Measurements from ENCODE around the gene GNRHR. TPM values are rescaled to one million over a fixed set of nuclear protein-coding genes. Genes with fewer than 3 reads are reported as not detected.
A peak's percentile ranks its signal among the peaks of the same experiment; 100 is the strongest.

GNRHR gene
- total RNA-seq, 5 donors from 2014 or later (not counting 1 experiment from before 2014, with no cell fraction given), result not detected

- WGBS (ENCODE audit: insufficient coverage), result 0% methylated on average over 5 of the region's 11 CpGs
- peak overlapping the region; percentile 74 for H3K27ac ChIP-seq (ENCODE audit: low read length)
- H3K4me3 ChIP-seq (ENCODE audit: control insufficient read depth in 1 of 2, extremely low read depth in 1 of 2, low read length in 1 of 2), result peak overlapping the region; percentile 88 to 95
- POLR2A ChIA-PET, result interaction anchor here in 1 of 2 donors (1.0 to 1.3 kb wide), 3 partner anchors 84 to 156 kb away, joined by 3 to 13 read pairs (median 3); partner anchors contain the start of gene CENPC
- H3K9me3 ChIP-seq, result no peaks in the 10 kb centered on the region
- no peaks in the 10 kb centered on the region for H3K27me3 ChIP-seq (replicated peaks in 1 of 2; ENCODE audit: control insufficient read depth in 2 of 2, extremely low read depth in 1 of 2, insufficient read depth in 2 of 2, low read length in 1 of 2)
- Mint-ChIP-seq H3K9me3 (peaks cover 0 to 5% (median 0%) of the 10 kb centered on the region in 3 donors), H3K4me3 (peak overlapping the region; percentile 96 to 97 (median 97)), H3K36me3 (peaks cover 20% of the 10 kb centered on the region), H3K27me3 (no peaks in the 10 kb centered on the region), H3K4me1 (peaks cover 60 to 71% (median 69%) of the 10 kb centered on the region in 3 donors), H3K27ac (peak overlapping the region; percentile 59 to 98)
- peaks cover 16% of the 10 kb centered on the region in 2 experiments for H3K4me1 ChIP-seq (ENCODE audit: control insufficient read depth in 1 of 2, extremely low read depth in 1 of 2, insufficient read depth in 2 of 2, low read length in 2 of 2)
- DNase-seq (peak in 1 of 35 experiments; percentile 49), ATAC-seq (replicated peaks in 1 of 4) (peak in 1 of 4 experiments; percentile 3)
- CTCF ChIA-PET, result interaction anchor here (0.7 to 2.5 kb wide), 9 partner anchors 18 to 157 kb away, joined by 3 to 9 read pairs (median 4); no protein-coding TSS in a partner anchor
- no peaks in the 10 kb centered on the region for H3K36me3 ChIP-seq (ENCODE audit: control insufficient read depth in 2 of 2, extremely low read depth in 1 of 2, insufficient read depth in 1 of 2, low read length in 1 of 2)
Measured at GRCh38 chr4:67700116-67700737, 54.0 kb downstream of the GNRHR start.

DNA sequence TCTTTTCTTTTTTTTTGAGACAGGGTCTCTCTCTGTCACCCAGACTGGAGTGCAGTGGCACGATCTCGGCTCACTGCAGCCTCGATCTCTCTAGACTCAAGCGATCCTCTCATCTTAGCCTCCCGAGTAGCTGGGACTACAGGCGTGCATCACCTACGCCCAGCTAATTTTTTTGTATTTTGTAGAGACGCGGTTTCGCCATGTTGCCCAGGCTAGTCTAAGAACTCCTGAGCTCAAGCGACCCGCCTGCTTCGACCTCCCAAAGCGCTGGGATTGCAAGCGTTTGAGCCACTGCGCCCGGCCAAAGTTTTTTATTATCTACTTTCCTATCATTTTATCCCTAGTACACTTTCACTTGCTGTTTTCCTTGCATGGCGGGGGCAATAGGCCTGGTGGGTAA lies 54.6 kb downstream of the GNRHR start:
- POLR2A ChIA-PET, result interaction anchor here in 1 of 2 donors (0.7 kb wide), 1 partner anchor 30 kb away, joined by 3 read pairs; no protein-coding TSS in a partner anchor
- Mint-ChIP-seq H3K36me3 (peaks cover 19% of the 10 kb centered on the region), H3K27me3 (no peaks in the 10 kb centered on the region), H3K27ac (peak overlapping the region; percentile 59 to 98), H3K9me3 (no peaks in the 10 kb centered on the region), H3K4me1 (peaks cover 57 to 65% (median 64%) of the 10 kb centered on the region in 3 donors), H3K4me3 (peak overlapping the region; percentile 96 to 97 (median 97))
- peaks cover 16% of the 10 kb centered on the region in 2 experiments for H3K4me1 ChIP-seq (ENCODE audit: control insufficient read depth in 1 of 2, extremely low read depth in 1 of 2, insufficient read depth in 2 of 2, low read length in 2 of 2)
- WGBS (ENCODE audit: insufficient coverage), result 100% methylated on average over 5 of the region's 18 CpGs
- no peak for ATAC-seq (replicated peaks in 1 of 4)
- no peak for DNase-seq
- peak overlapping the region in 1 of 2 donors; percentile 88 for H3K4me3 ChIP-seq (ENCODE audit: control insufficient read depth in 1 of 2, extremely low read depth in 1 of 2, low read length in 1 of 2)
- no peaks in the 10 kb centered on the region for H3K9me3 ChIP-seq
- no peaks in the 10 kb centered on the region for H3K27me3 ChIP-seq (replicated peaks in 1 of 2; ENCODE audit: control insufficient read depth in 2 of 2, extremely low read depth in 1 of 2, insufficient read depth in 2 of 2, low read length in 1 of 2)
- no peaks in the 10 kb centered on the region for H3K36me3 ChIP-seq (ENCODE audit: control insufficient read depth in 2 of 2, extremely low read depth in 1 of 2, insufficient read depth in 1 of 2, low read length in 1 of 2)
- CTCF ChIA-PET, result interaction anchor here in 1 of 2 donors (0.7 to 1.6 kb wide), 4 partner anchors 25 to 156 kb away, joined by 3 to 6 read pairs (median 4); partner anchors contain the start of gene CENPC
- H3K27ac ChIP-seq (ENCODE audit: low read length), result peak overlapping the region; percentile 74

- no peak overlapping the region for H3K4me3 Mint-ChIP-seq
- WGBS (ENCODE audit: insufficient coverage), result 97% methylated on average over 5 of the region's 7 CpGs
- Histone ChIP-seq H3K36me3 (ENCODE audit: control insufficient read depth in 2 of 2, extremely low read depth in 1 of 2, insufficient read depth in 1 of 2, low read length in 1 of 2) (peaks cover 0 to 3% of the 10 kb centered on the region in 2 donors), H3K27ac (ENCODE audit: low read length) (no peak overlapping the region), H3K9me3 (no peaks in the 10 kb centered on the region), H3K27me3 (replicated peaks in 1 of 2; ENCODE audit: control insufficient read depth in 2 of 2, extremely low read depth in 1 of 2, insufficient read depth in 2 of 2, low read length in 1 of 2) (no peaks in the 10 kb centered on the region), H3K4me1 (ENCODE audit: control insufficient read depth in 1 of 2, extremely low read depth in 1 of 2, insufficient read depth in 2 of 2, low read length in 2 of 2) (peaks cover 16% of the 10 kb centered on the region in 2 experiments), H3K4me3 (ENCODE audit: control insufficient read depth in 1 of 2, extremely low read depth in 1 of 2, low read length in 1 of 2) (no peak overlapping the region)
- H3K4me1 Mint-ChIP-seq, result peaks cover 50 to 58% (median 50%) of the 10 kb centered on the region in 3 donors
- ATAC-seq (replicated peaks in 1 of 4) (no peak), DNase-seq (no peak)
- no peaks in the 10 kb centered on the region for H3K27me3 Mint-ChIP-seq
- H3K27ac Mint-ChIP-seq, result peak overlapping the region in 1 of 2 donors; percentile 1
- H3K9me3 Mint-ChIP-seq, result no peaks in the 10 kb centered on the region
- POLR2A ChIA-PET, result interaction anchor here in 1 of 2 donors (0.6 kb wide), 1 partner anchor 1236 kb away, joined by 3 read pairs; no protein-coding TSS in a partner anchor
- CTCF ChIA-PET, result no interaction called here
- H3K36me3 Mint-ChIP-seq, result peaks cover 18% of the 10 kb centered on the region
Measured at GRCh38 chr4:67697860-67698687, 56.1 kb downstream of the GNRHR start.

DNA sequence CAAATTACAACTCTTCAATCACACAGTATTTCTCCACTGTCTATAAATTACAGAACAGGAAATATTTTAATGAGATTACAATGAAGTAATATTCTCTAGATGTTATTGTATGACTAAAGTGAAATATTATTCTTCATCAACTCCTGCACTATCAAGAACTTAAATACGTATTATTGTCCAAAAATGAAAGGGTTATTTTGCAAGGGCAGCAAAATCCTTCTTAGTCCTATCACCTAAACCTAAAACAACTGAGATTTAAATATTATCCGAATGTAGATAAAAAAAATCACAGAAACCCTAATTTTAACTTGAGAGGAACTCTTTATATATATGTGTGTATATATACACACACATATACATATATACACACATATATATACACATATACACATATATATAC lies 58.1 kb downstream of the GNRHR start:
- no peak overlapping the region for H3K27ac ChIP-seq (ENCODE audit: low read length)
- peaks cover 0 to 21% of the 10 kb centered on the region in 2 donors for H3K36me3 ChIP-seq (ENCODE audit: control insufficient read depth in 2 of 2, extremely low read depth in 1 of 2, insufficient read depth in 1 of 2, low read length in 1 of 2)
- peaks cover 0 to 4% (median 0%) of the 10 kb centered on the region in 3 donors for H3K9me3 Mint-ChIP-seq
- H3K27me3 Mint-ChIP-seq, result no peaks in the 10 kb centered on the region
- H3K4me3 Mint-ChIP-seq, result no peak overlapping the region
- H3K27me3 ChIP-seq (replicated peaks in 1 of 2; ENCODE audit: control insufficient read depth in 2 of 2, extremely low read depth in 1 of 2, insufficient read depth in 2 of 2, low read length in 1 of 2), result no peaks in the 10 kb centered on the region
- peaks cover 8 to 16% of the 10 kb centered on the region in 2 experiments for H3K4me1 ChIP-seq (ENCODE audit: control insufficient read depth in 1 of 2, extremely low read depth in 1 of 2, insufficient read depth in 2 of 2, low read length in 2 of 2)
- H3K36me3 Mint-ChIP-seq, result peaks cover 37% of the 10 kb centered on the region
- no peaks in the 10 kb centered on the region for H3K9me3 ChIP-seq
- H3K27ac Mint-ChIP-seq, result no peak overlapping the region
- no peak for DNase-seq
- H3K4me1 Mint-ChIP-seq, result peaks cover 39 to 49% (median 44%) of the 10 kb centered on the region in 3 donors
- ChIA-PET POLR2A (no interaction called here), CTCF (no interaction called here)
- no peak overlapping the region for H3K4me3 ChIP-seq (ENCODE audit: control insufficient read depth in 1 of 2, extremely low read depth in 1 of 2, low read length in 1 of 2)
- no peak for ATAC-seq (replicated peaks in 1 of 4)
- WGBS (ENCODE audit: insufficient coverage), result no CpG with 5 or more reads among the region's 2 CpGs

DNA sequence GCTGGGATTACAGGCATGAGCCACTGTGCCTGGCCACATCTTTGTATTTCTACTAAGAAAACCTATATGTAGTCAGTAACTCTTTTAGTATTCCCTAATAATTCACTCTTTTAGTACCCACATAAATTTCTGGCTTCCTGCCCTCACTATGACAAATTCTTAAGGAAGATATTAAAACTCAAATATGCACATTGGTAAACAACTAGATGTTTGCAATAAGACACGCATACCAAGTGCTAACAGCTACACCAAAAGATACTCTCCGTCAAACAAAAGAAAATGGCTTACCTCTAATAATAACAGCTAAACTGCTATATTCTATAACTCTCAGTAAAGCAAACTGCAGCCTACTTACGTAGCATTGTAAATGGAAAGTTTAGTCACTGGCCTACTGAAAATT lies 59.5 kb downstream of the GNRHR start:
- peaks cover 3 to 12% of the 10 kb centered on the region in 2 experiments for H3K4me1 ChIP-seq (ENCODE audit: control insufficient read depth in 1 of 2, extremely low read depth in 1 of 2, insufficient read depth in 2 of 2, low read length in 2 of 2)
- no peak overlapping the region for H3K27ac Mint-ChIP-seq
- peaks cover 42 to 53% (median 48%) of the 10 kb centered on the region in 3 donors for H3K4me1 Mint-ChIP-seq

GRCh38 chr4:67691328-67691727 lies 62.9 kb downstream of the GNRHR start:
- no peak overlapping the region for H3K27ac Mint-ChIP-seq
- CTCF ChIA-PET, result no interaction called here
- no peaks in the 10 kb centered on the region for H3K9me3 ChIP-seq
- H3K4me3 ChIP-seq (ENCODE audit: control insufficient read depth in 1 of 2, extremely low read depth in 1 of 2, low read length in 1 of 2), result no peak overlapping the region
- H3K4me3 Mint-ChIP-seq, result no peak overlapping the region
- POLR2A ChIA-PET, result no interaction called here
- H3K27ac ChIP-seq (ENCODE audit: low read length), result no peak overlapping the region
- no peaks in the 10 kb centered on the region for H3K4me1 ChIP-seq (ENCODE audit: control insufficient read depth in 1 of 2, extremely low read depth in 1 of 2, insufficient read depth in 2 of 2, low read length in 2 of 2)
- DNase-seq (no peak), ATAC-seq (replicated peaks in 1 of 4) (no peak)
- peaks cover 0 to 4% (median 0%) of the 10 kb centered on the region in 3 donors for H3K9me3 Mint-ChIP-seq
- H3K27me3 Mint-ChIP-seq, result no peaks in the 10 kb centered on the region
- H3K27me3 ChIP-seq (replicated peaks in 1 of 2; ENCODE audit: control insufficient read depth in 2 of 2, extremely low read depth in 1 of 2, insufficient read depth in 2 of 2, low read length in 1 of 2), result no peaks in the 10 kb centered on the region
- H3K4me1 Mint-ChIP-seq, result peaks cover 29 to 43% (median 35%) of the 10 kb centered on the region in 3 donors
- H3K36me3 Mint-ChIP-seq, result peaks cover 57% of the 10 kb centered on the region
- H3K36me3 ChIP-seq (ENCODE audit: control insufficient read depth in 2 of 2, extremely low read depth in 1 of 2, insufficient read depth in 1 of 2, low read length in 1 of 2), result peaks cover 0 to 33% of the 10 kb centered on the region in 2 donors

More for the DNA sequence above, 59.5 kb downstream of the GNRHR start:
- WGBS (ENCODE audit: insufficient coverage), result 100% methylated on average over 1 of the region's 3 CpGs
- ChIA-PET POLR2A (interaction anchor here in 1 of 2 donors (0.6 kb wide), 1 partner anchor 21 kb away, joined by 10 read pairs; no protein-coding TSS in a partner anchor), CTCF (interaction anchor here in 1 of 2 donors (0.6 to 0.7 kb wide), 4 partner anchors 50 to 139 kb away, joined by 3 to 8 read pairs (median 5); no protein-coding TSS in a partner anchor)
- peaks cover 47% of the 10 kb centered on the region for H3K36me3 Mint-ChIP-seq
- H3K9me3 Mint-ChIP-seq, result peaks cover 0 to 4% (median 0%) of the 10 kb centered on the region in 3 donors
- no peak overlapping the region for H3K4me3 Mint-ChIP-seq
- Histone ChIP-seq H3K36me3 (ENCODE audit: control insufficient read depth in 2 of 2, extremely low read depth in 1 of 2, insufficient read depth in 1 of 2, low read length in 1 of 2) (peaks cover 0 to 28% of the 10 kb centered on the region in 2 donors), H3K4me3 (ENCODE audit: control insufficient read depth in 1 of 2, extremely low read depth in 1 of 2, low read length in 1 of 2) (no peak overlapping the region), H3K27ac (ENCODE audit: low read length) (no peak overlapping the region), H3K9me3 (no peaks in the 10 kb centered on the region), H3K27me3 (replicated peaks in 1 of 2; ENCODE audit: control insufficient read depth in 2 of 2, extremely low read depth in 1 of 2, insufficient read depth in 2 of 2, low read length in 1 of 2) (no peaks in the 10 kb centered on the region)
- no peak for ATAC-seq (replicated peaks in 1 of 4)
- no peaks in the 10 kb centered on the region for H3K27me3 Mint-ChIP-seq
- DNase-seq, result no peak

All from T-cell (primary cell).